ENCODE measurements around the gene FNDC1.

FNDC1 gene

GRCh38 chr6:159204605-159205004, 35.4 kb downstream of the FNDC1 start:
- no peak for DNase-seq (ENCODE audit: low spot score)
- FAIRE-seq: no peak

DNA sequence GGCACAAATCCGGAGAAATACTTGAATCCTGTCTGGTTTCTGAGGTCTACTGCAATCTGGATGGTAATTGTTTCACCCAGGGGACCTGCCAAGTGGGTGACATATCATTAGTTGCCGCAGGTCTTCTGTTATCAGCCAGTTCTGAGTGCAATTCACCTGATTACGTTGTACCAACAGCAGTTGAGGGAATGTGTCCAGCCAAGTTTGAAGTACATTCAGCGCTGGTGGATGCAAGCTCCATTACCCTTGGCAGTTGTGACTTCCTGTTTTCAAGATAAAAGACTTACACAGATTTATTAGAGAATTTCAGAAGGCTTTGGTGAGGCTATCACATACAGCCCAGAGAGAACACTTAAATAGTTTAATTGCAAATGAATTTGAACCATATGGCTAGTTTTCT, 42.8 kb downstream of the FNDC1 start:
- DNase-seq (ENCODE audit: low spot score) (no peak), FAIRE-seq (no peak)

GRCh38 chr6:159212525-159213280, 43.5 kb downstream of the FNDC1 start:
- no peak for FAIRE-seq
- DNase-seq (ENCODE audit: low spot score): no peak

DNA sequence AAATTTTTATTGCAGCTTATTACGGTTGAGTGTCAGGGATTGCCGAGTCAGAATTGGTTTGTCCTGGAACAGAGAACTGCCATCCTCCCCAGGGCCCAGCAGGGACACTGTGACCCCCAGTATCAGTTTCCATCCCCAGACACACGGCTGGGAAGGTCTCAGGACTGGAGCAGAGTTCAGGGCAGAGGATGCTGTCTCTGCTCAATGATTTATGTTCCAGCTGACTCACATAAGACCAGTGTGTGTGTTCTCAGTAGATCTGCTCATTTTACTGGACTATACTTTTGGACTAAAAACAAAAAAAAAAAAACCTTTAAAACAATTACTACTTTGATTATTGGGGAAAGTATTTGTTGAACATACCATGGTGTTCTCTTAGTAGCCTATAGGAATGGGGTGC, 44.2 kb downstream of the FNDC1 start:
- DNase-seq (ENCODE audit: low spot score) (no peak), FAIRE-seq (no peak)

DNA sequence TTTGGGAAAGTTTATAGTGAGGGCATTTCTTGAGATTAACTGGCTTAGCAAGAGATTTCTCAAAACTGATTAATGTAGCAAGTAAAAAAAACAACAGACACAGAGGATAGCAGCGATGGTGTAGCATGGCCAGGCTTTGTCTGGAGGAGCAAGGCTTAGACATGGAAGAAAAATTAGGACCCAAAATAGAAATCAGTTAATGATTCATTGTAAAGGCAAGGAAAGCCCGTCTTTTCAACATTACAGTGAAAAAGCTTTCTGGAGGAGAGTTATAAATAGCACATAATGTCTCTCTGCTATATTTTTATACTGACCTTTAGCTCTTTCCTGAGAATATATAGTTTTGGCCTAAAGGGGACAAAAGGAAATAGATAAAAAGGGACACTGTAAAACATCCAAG, 45.1 kb downstream of the FNDC1 start:
- DNase-seq (ENCODE audit: low spot score) (no peak), FAIRE-seq (no peak)

DNA sequence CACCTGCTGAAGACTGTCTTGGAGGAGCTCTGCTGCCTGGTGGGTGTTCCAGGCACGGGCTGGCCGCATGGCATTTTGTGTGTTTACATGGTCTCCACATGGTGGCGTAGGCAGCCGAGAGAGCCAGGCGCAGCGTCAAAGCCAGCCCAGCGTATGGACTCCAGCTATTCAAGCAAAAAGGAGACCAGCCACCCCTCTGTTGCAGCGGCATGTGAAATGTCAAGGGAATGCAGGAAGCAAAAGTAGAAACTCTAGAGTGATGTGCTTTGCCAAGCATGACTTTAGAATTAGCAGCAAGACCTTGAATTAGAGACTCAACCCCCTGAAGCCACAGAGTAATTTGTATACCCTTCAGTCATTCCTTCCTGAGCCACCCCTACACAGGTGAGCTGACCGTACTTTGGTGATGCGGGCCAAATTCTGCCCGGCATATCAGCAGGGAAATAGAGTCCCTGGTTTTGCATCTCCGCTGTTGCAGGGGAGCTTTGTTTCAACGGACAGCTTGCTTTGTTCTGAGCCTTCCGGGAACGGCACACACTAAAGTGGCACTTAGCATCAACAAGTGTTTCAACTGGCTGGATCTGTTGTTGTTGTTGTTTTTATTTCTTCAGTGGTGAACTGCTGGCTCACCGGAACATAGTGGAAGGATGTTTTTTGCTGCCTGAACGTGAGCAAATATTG, 48.5 kb downstream of the FNDC1 start:
- DNase-seq (ENCODE audit: low spot score): no peak
- FAIRE-seq: no peak

DNA sequence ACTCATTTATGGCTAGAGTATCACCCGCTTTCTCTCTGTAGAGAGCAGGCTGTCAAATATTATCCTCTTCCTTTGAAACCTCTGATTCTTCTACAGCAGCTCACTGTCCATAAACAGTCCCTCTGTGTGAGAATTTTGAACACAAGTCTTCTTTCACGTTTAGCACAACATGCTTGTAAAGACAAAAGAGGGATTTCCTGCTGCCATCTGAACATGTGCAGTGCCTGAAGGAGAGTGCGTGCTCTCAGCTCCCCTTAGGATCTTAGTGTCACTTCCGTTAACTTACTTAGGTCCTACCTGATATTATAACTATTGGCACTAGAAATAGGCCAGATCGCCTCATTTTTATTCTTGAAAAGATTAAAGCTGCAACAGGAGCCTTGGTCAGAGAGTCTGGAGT, 50.9 kb downstream of the FNDC1 start:
- no peak for DNase-seq (ENCODE audit: low spot score)
- no peak for FAIRE-seq

GRCh38 chr6:159221486-159222170, 52.4 kb downstream of the FNDC1 start:
- FAIRE-seq (no peak), DNase-seq (ENCODE audit: low spot score) (no peak)

DNA sequence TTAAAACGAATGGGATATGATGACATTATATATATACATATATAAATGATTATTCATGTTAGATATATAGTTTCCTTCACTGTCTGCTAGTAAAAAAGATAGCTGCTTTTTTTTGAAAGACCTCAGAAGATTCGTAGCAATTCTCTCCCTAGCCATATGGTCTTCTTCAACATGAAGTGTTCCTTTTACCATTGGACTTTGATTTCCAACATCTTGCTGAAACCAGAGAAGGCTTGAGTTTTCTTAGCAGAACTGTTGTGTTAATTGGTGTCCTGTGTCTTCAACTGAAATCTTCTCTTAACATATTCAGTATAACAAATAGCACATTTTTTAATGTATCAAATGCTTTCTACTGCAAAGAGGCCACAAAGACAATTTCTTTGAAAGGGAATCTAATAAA, 55.3 kb downstream of the FNDC1 start:
- FAIRE-seq (no peak), DNase-seq (ENCODE audit: low spot score) (no peak)

DNA sequence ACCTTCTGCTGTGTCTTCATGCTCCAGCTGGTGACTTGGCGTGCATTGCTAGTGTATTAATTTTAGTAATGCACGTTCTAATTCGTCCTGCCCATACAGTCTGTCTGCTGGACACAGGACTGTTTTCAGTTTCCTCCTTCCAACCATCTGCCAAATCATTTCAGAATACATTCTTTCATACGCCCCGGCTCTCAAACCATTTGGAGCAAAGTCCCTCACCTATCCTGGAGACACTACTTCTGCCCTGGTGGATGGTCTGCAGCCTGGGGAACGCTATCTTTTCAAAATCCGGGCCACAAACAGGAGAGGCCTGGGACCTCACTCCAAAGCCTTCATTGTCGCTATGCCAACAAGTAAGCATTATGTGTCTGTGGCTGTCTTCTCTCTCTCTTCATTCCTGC, 60.5 kb downstream of the FNDC1 start:
- FAIRE-seq (no peak), DNase-seq (ENCODE audit: low spot score) (no peak)

GRCh38 chr6:159232106-159232645, 63.0 kb downstream of the FNDC1 start:
- no peak for FAIRE-seq

GRCh38 chr6:159232751-159233150, 63.6 kb downstream of the FNDC1 start:
- FAIRE-seq: no peak
- DNase-seq (ENCODE audit: low spot score): no peak

More at GRCh38 chr6:159232106-159232645, 63.0 kb downstream of the FNDC1 start:
- no peak for DNase-seq (ENCODE audit: low spot score)

DNA sequence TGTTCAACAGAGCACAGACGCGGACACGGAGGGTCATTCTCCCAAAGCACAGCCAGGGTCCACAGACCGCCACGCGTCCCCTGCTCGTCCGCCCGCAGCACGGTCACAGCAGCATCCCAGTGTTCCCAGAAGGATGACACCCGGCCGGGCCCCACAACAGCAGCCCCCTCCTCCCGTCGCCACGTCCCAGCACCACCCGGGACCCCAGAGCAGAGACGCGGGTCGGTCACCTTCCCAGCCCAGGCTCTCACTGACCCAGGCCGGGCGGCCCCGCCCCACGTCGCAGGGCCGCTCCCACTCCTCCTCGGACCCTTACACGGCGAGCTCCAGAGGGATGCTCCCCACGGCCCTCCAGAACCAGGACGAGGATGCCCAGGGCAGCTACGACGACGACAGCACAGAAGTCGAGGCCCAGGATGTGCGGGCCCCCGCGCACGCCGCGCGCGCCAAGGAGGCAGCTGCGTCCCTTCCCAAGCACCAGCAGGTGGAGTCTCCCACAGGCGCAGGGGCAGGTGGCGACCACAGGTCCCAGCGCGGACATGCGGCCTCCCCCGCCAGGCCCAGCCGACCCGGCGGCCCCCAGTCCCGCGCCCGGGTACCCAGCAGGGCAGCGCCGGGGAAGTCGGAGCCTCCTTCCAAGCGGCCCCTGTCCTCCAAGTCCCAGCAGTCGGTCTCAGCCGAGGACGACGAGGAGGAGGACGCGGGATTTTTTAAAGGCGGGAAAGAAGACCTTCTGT, 64.3 kb downstream of the FNDC1 start:
- FAIRE-seq (no peak), DNase-seq (ENCODE audit: low spot score) (no peak)

DNA sequence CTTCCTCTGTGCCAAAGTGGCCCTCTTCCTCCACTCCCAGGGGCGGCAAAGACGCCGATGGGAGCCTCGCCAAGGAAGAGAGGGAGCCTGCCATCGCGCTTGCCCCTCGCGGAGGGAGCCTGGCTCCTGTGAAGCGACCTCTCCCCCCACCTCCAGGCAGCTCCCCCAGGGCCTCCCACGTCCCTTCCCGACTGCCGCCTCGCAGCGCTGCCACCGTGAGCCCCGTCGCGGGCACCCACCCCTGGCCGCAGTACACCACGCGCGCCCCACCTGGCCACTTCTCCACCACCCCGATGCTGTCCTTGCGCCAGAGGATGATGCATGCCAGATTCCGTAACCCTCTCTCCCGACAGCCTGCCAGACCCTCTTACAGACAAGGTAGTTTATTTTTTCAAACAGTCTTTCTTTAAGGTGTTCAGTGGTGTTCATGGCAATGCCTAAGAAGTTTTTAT, 64.9 kb downstream of the FNDC1 start:
- FAIRE-seq (no peak), DNase-seq (ENCODE audit: low spot score) (no peak)

DNA sequence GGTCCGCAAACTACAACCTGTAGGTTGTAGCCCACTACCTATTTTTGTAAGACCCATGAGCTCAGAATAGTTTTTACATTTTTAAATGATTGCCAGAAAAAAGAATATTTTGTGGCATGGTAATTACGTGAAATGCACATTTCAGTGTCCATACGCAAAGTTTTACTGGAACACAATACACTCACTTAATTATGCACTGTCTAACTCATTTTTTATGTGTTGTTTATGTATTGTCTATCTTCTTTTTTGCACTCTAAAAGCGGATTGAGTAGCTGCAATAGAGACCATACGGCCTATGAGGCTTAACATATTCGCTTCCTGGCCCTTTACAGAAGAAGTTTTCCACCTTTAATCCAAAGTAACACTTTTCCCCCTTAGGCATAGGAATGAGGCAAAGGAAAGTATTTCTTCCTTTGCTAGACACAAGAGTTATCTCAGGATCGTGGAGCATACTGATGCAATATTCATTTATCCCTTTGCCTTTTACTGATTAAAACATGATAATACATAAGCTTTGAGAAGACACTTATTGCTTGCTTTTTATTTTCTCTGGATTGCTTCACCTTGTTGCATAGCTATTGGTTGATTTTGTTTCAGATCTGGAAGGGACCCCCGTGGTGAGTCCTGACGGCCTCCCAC, 69.8 kb downstream of the FNDC1 start:
- FAIRE-seq (no peak), DNase-seq (ENCODE audit: low spot score) (no peak)

DNA sequence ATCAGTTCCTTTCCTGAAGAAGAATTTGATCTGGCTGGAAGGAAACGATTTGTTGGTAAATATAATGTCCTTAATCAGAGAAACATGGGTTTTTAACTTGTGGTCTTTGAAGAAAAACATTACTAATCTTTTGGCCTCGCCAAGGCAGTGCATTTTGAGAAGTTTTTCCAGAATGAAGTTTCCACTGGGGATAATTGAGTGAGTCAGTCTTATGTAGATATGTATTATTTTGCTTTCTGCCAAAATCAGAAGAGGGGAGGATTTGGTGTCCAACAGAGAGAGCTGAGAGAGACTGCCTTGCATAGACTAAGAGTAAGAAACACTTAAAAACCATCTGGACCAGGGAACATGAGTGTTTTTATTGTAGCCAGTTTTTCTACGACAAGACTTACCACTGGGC, 79.9 kb downstream of the FNDC1 start:
- DNase-seq (ENCODE audit: low spot score) (no peak), FAIRE-seq (no peak)

GRCh38 chr6:159249752-159250151, 80.6 kb downstream of the FNDC1 start:
- FAIRE-seq (no peak), DNase-seq (ENCODE audit: low spot score) (no peak)

DNA sequence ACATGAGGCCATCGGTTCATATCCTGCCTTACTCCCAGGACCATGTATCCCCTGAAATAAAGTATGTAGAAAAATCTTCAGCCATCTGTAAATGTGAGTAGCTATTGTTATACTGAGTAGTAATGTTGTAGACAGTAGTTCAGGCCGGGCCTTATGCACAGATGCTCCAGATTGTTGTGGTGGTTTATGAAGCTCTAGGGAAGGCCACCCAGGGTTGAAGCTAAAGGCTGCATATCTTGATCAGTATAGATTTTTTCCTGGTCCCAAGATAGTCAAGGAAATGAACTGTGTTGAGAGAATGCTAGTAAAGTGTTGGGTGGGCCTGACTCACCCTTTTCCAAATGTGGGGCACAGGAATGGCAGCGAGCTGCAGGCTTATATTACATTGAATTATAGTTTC, 81.4 kb downstream of the FNDC1 start:
- no peak for FAIRE-seq
- DNase-seq (ENCODE audit: low spot score): no peak

DNA sequence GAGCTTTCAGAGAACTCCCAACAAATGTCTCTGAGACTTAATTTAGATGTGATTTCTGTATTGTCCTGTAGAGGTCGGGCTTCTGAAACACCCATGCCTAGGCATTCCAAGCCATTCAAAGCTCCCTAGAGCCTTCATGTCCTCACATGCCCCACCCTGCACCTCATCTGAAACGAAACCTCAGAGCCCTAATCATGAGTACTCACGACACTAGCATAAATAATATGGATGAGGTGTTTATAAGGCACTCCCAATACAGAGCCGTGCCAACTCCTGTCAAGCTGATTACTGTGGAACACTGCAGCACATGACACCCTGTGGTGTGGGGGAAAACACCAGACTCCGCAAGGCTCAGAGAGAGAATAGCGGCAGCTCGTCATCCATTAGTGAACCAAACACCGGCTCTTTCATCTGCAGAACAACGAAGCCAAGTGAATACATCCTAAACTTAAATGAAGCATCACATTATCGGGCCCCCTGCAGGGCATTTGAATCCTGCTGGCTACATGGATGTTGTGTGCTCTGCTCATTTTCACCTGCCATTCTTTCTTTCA, 83.8 kb downstream of the FNDC1 start:
- DNase-seq (ENCODE audit: low spot score) (no peak), FAIRE-seq (no peak)

DNA sequence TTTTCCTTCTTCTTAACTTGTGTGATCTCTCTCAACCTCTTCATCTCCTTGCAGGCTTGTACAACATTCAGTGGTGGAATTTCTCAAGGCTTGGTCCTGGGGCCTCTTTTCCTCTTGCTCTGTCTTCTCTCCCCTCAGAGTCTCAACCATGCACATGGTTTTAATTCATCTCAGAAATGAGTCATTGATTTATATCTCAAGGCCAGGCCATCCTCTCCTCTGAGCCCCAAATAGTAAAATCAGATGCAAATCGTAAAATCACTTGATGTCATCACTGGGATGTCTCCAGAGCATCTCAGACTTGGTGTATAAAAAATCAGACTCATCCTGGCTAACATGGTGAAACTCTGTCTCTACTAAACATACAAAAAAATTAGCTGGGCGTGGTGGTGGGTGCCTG, 85.0 kb downstream of the FNDC1 start:
- FAIRE-seq (no peak), DNase-seq (ENCODE audit: low spot score) (no peak)
